Stomach smooth muscle (tissue), 2 donors: ENCODE data around the gene WNT6.

ENCODE experiments used
- H3K27ac ChIP-seq: one replicate; pipeline ENCODE4 v1.7.0; 2013; ENCODE audit warnings: mild to moderate bottlenecking, low read length, inconsistent platforms
- H3K27me3 ChIP-seq, 2 donors: one replicate each; pipeline ENCODE4 v1.7.0; 2013; ENCODE audit warnings: low read length in 2 of 2; ENCODE audit not compliant: insufficient read depth in 2 of 2, control insufficient read depth in 1 of 2
- H3K36me3 ChIP-seq, 2 donors: one replicate each; pipeline ENCODE4 v1.7.0; 2013; ENCODE audit warnings: low read length in 2 of 2; ENCODE audit not compliant: control insufficient read depth in 2 of 2, insufficient read depth in 2 of 2
- H3K4me1 ChIP-seq: one replicate; pipeline ENCODE4 v1.7.0; 2013; ENCODE audit warnings: low read length; ENCODE audit not compliant: control insufficient read depth, insufficient read depth
- H3K4me3 ChIP-seq, 2 donors: one replicate each; pipeline ENCODE4 v1.7.0; 2013; ENCODE audit warnings: low read length in 2 of 2
- H3K9ac ChIP-seq, 2 donors: one replicate each; pipeline ENCODE4 v1.7.0; 2013; ENCODE audit warnings: low read length in 2 of 2, mild to moderate bottlenecking in 1 of 2
- H3K9me3 ChIP-seq, 2 donors: one replicate each; pipeline ENCODE4 v1.7.0; 2013; ENCODE audit warnings: low read length in 2 of 2; ENCODE audit not compliant: control insufficient read depth in 2 of 2
- donor health status: healthy.
- donor health status: Pancreatic carcinoma.

The WNT6 gene

DNA sequence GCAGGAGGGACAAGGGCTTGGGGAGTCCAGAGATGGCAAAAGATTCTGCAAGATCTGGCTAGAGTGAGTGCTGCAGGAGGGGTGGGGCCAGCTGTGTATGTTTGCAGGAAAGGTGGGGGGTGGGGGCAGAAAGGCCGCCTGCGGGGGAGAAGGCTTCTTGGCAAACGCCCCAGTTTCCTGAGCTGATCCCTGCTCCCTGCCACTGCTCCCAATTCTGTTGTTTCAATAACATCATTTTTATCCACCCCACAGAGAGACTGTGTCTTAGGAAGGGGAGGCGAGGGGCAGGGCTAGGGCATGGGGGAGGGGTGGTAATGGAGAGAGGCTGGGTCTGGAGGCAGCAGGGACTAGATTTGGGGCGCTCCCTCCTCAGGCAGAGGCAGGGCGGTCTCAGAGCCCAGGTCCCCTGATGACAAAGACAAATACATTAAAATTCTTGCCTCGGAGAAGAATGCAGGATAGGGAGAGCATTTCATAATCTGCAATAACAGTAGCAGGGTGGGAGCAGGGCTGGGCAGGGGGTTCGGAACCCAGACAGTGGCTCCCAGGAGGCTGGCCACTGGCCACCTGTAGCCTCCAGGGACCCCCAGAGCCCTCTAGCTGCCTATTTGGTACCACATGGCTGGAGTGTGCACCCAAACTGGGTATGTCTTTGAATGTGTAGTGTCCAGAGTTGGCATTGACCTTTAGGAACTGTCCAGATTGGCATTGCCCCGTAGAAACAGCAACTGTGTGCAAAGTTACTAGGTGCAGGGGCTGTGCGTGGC, 2.1 kb upstream of the WNT6 start:
- no peak overlapping the region for H3K4me3 ChIP-seq
- no peak overlapping the region for H3K9ac ChIP-seq
- H3K4me1 ChIP-seq = peaks cover 19% of the 10 kb centered on the region
- H3K27ac ChIP-seq = no peak overlapping the region
- no peaks in the 10 kb centered on the region for H3K9me3 ChIP-seq
- H3K36me3 ChIP-seq = no peaks in the 10 kb centered on the region
- peaks cover 73 to 81% of the 10 kb centered on the region in 2 donors for H3K27me3 ChIP-seq

DNA sequence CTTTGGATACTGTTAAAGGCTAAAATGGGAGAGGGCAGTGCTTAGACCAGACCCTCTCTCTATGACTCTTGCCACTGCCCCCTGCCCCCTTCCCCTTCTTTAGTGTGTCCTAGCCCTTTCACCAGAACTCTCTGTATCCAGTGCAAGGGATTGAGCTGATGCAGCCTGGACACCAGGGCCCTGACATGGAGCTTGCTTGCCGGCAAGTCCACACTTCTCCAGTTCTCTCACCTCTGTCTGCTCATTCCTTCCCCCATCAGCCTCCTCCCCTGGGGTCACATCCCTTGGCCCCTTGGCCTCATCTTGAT, 1.5 kb upstream of the WNT6 start:
- Histone ChIP-seq H3K27ac (no peak overlapping the region), H3K27me3 (peaks cover 71 to 80% of the 10 kb centered on the region in 2 donors)

GRCh38 chr2:218858671-218859555, 692 bp upstream of the WNT6 start:
- Histone ChIP-seq H3K27ac (no peak overlapping the region), H3K4me3 (peak overlapping the region in 1 of 2 donors; percentile 47), H3K9ac (no peak overlapping the region), H3K4me1 (peaks cover 16% of the 10 kb centered on the region), H3K9me3 (no peaks in the 10 kb centered on the region), H3K36me3 (no peaks in the 10 kb centered on the region), H3K27me3 (peaks cover 68 to 77% of the 10 kb centered on the region in 2 donors)

More for the DNA sequence above, 1.5 kb upstream of the WNT6 start:
- H3K9me3 ChIP-seq = no peaks in the 10 kb centered on the region
- no peak overlapping the region for H3K4me3 ChIP-seq
- no peak overlapping the region for H3K9ac ChIP-seq
- peaks cover 19% of the 10 kb centered on the region for H3K4me1 ChIP-seq
- no peaks in the 10 kb centered on the region for H3K36me3 ChIP-seq

- Histone ChIP-seq H3K4me3 (peak overlapping the region in 1 of 2 donors; percentile 64), H3K9me3 (no peaks in the 10 kb centered on the region), H3K4me1 (peaks cover 18% of the 10 kb centered on the region), H3K27me3 (peaks cover 70 to 76% of the 10 kb centered on the region in 2 donors), H3K9ac (no peak overlapping the region), H3K27ac (no peak overlapping the region), H3K36me3 (no peaks in the 10 kb centered on the region)
Observed at GRCh38 chr2:218859988-218860831, 605 bp downstream of the WNT6 start.

DNA sequence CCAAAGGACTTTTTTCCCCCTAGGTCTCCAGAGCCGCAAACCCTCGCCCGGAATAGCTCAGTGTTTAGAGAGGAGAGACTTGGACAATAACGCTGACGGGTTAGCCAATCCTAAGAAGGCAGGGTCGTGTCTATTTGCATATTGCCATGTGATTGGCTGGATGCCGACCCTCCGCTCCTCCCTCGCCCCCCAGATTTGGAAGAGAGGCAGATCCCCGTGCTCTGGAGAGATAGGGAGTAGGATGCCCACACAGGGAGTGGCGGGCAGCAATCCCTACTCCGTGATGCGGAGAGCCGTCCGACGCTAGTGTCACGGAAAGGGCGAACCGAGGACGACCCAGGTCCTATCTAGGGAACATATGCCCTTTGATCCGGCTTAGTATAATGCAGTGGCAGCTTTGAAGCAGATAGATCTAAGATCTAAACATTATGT, 1.4 kb downstream of the WNT6 start:
- peaks cover 68 to 75% of the 10 kb centered on the region in 2 donors for H3K27me3 ChIP-seq
- no peak overlapping the region for H3K27ac ChIP-seq
- no peaks in the 10 kb centered on the region for H3K36me3 ChIP-seq
- H3K9ac ChIP-seq = no peak overlapping the region
- H3K4me3 ChIP-seq = peak overlapping the region in 1 of 2 donors; percentile 29
- H3K4me1 ChIP-seq = peaks cover 18% of the 10 kb centered on the region
- no peaks in the 10 kb centered on the region for H3K9me3 ChIP-seq

- Histone ChIP-seq H3K27me3 (peaks cover 64 to 76% of the 10 kb centered on the region in 2 donors), H3K27ac (no peak overlapping the region), H3K4me3 (no peak overlapping the region)
Observed at GRCh38 chr2:218861645-218862318, 2.2 kb downstream of the WNT6 start.

GRCh38 chr2:218863021-218863520, 3.5 kb downstream of the WNT6 start:
- Histone ChIP-seq H3K27me3 (peaks cover 59 to 75% of the 10 kb centered on the region in 2 donors), H3K27ac (no peak overlapping the region), H3K4me3 (no peak overlapping the region), H3K36me3 (no peaks in the 10 kb centered on the region), H3K9me3 (no peaks in the 10 kb centered on the region), H3K9ac (no peak overlapping the region), H3K4me1 (peaks cover 21% of the 10 kb centered on the region)

More at GRCh38 chr2:218861645-218862318, 2.2 kb downstream of the WNT6 start:
- Histone ChIP-seq H3K9me3 (no peaks in the 10 kb centered on the region), H3K9ac (no peak overlapping the region), H3K4me1 (peaks cover 18% of the 10 kb centered on the region), H3K36me3 (no peaks in the 10 kb centered on the region)

GRCh38 chr2:218865396-218865795, 5.8 kb downstream of the WNT6 start:
- Histone ChIP-seq H3K9ac (no peak overlapping the region), H3K27me3 (peaks cover 57 to 63% of the 10 kb centered on the region in 2 donors), H3K36me3 (no peaks in the 10 kb centered on the region), H3K4me3 (no peak overlapping the region), H3K4me1 (peaks cover 12% of the 10 kb centered on the region), H3K27ac (no peak overlapping the region), H3K9me3 (no peaks in the 10 kb centered on the region)

- Histone ChIP-seq H3K36me3 (no peaks in the 10 kb centered on the region), H3K4me1 (peaks cover 7% of the 10 kb centered on the region), H3K9ac (no peak overlapping the region), H3K27ac (no peak overlapping the region), H3K9me3 (no peaks in the 10 kb centered on the region), H3K27me3 (peaks cover 59 to 62% of the 10 kb centered on the region in 2 donors), H3K4me3 (no peak overlapping the region)
Observed at GRCh38 chr2:218865999-218866398, 6.4 kb downstream of the WNT6 start.

DNA sequence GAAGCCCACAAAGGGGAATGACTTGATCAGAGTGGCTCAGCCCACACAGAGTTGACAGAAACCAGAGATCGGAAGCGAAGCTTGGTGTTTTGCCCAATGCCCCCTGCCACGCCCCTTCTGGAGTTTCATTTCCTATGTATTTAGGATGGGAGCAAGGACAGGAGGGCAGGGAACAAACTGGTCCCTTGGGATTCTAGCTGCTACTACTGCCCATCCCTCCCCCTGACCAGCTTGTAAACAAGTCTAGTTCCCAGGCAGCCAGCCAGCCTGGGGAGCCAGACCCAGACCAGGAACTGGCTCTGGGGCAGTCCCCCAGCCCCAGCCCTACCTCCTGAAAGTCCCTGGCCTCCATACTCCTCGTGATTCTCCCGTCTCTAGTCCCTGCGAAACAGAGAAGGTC, 8.3 kb downstream of the WNT6 start:
- peaks cover 64 to 65% of the 10 kb centered on the region in 2 donors for H3K27me3 ChIP-seq
- H3K9ac ChIP-seq = no peak overlapping the region
- peaks cover 11% of the 10 kb centered on the region for H3K4me1 ChIP-seq
- no peak overlapping the region for H3K4me3 ChIP-seq
- H3K9me3 ChIP-seq = no peaks in the 10 kb centered on the region
- H3K27ac ChIP-seq = no peak overlapping the region
- H3K36me3 ChIP-seq = no peaks in the 10 kb centered on the region
